K562 (cell line): ENCODE data around the gene TREH. TPM values are rescaled to one million over a fixed set of nuclear protein-coding genes. Genes with fewer than 3 reads are reported as not detected.

ENCODE experiments used
- ATAC-seq: fragments of 200-7000 bp; cut with Tn5 transposase; 3 replicates; pipeline ENCODE4 v1.9.1; 2020; ENCODE audit warnings: moderate library complexity
- BruUV-seq: library from RNA; stranded (reverse); fragments of 400-500 nt; replicated peaks from 2 replicates; lab custom pipeline; 2021; lab: Mats Ljungman, UMichigan
- CTCF ChIA-PET: fragments of 300-600 bp; formaldehyde crosslinking; extraction: SDS; loops from one replicate; lab custom pipeline; 2021; ENCODE audit warnings: low intra/inter-chr PET ratio; lab: Yijun Ruan, JAX
- POLR2A ChIA-PET: fragments of 300-600, 350-650 bp; sonication (Branson Sonifier 250); formaldehyde crosslinking; extraction: SDS; loops from one replicate; lab custom pipeline; 2021; ENCODE audit warnings: antibody characterized with exemption, inconsistent platforms; lab: Yijun Ruan, JAX
- DNase-seq, 4 experiments: peaks; one replicate each; pipeline versions ENCODE4 v3.0.0 to v3.0.0-alpha.2; 2011 to 2018; ENCODE audit warnings: low spot score in 3 of 4, mixed read lengths in 3 of 4; ENCODE audit errors: extremely low read depth in 1 of 4
- FAIRE-seq: peaks from 2 replicates; lab custom pipeline; 2011; peaks lifted over from hg19 to GRCh38; lab: Jason Lieb, UNC
- H2AFZ ChIP-seq: 2 replicates; pipeline ENCODE4 v1.6.0; 2011; ENCODE audit warnings: low read depth, low read length, control low read depth, inconsistent platforms
- H3K27ac ChIP-seq: fragments of 200-600 bp; 3 replicates; pipeline ENCODE4 v1.8.0; 2011; ENCODE audit warnings: low read depth, mild to moderate bottlenecking, control low read depth, inconsistent platforms, low read length, moderate library complexity, mixed read lengths; ENCODE audit errors: extremely low read depth
- H3K27me3 ChIP-seq, 2 experiments: fragments of 300-600 bp in 1 of 2; 2 replicates in 1 of 2; 3 replicates in 1 of 2; pipeline versions ENCODE4 v1.6.0 to v1.8.0; 2011; ENCODE audit warnings: inconsistent platforms in 2 of 2, low read length in 2 of 2, mild to moderate bottlenecking in 1 of 2, mixed read lengths in 1 of 2, moderate library complexity in 1 of 2; ENCODE audit not compliant: control insufficient read depth in 2 of 2, insufficient read depth in 2 of 2
- H3K36me3 ChIP-seq: fragments of 300-600 bp; 3 replicates; pipeline ENCODE4 v1.8.0; 2011; ENCODE audit warnings: mild to moderate bottlenecking, low read length, inconsistent platforms; ENCODE audit not compliant: control insufficient read depth, insufficient read depth
- H3K4me1 ChIP-seq, 2 experiments: fragments of 200-600 bp in 1 of 2; replicated peaks in 1 of 2; 2 replicates in 1 of 2; 3 replicates in 1 of 2; pipeline versions ENCODE4 v1.5.1 to v1.8.0; 2011; ENCODE audit warnings: inconsistent platforms in 2 of 2, low read length in 2 of 2, mild to moderate bottlenecking in 1 of 2, mixed read lengths in 1 of 2, moderate library complexity in 1 of 2; ENCODE audit not compliant: control insufficient read depth in 2 of 2, insufficient read depth in 2 of 2
- H3K4me2 ChIP-seq: 2 replicates; pipeline ENCODE4 v1.6.1; 2011; ENCODE audit warnings: low read length, control low read depth, inconsistent platforms, mixed read lengths; ENCODE audit not compliant: insufficient read depth
- H3K4me3 ChIP-seq: fragments of 200-600 bp; sonication (generic), shearing (Covaris generic); 2 replicates; pipeline ENCODE4 v1.5.1; 2016; ENCODE audit warnings: control low read depth, inconsistent platforms
- H3K79me2 ChIP-seq: fragments of 200-600 bp; 3 replicates; pipeline ENCODE4 v1.8.0; 2011; ENCODE audit warnings: low read length, inconsistent platforms; ENCODE audit not compliant: control insufficient read depth, insufficient read depth
- H3K9ac ChIP-seq, 2 experiments: 2 replicates each; pipeline versions ENCODE4 v1.6.0 to v1.6.1; 2011; ENCODE audit warnings: low read depth in 2 of 2, low read length in 2 of 2, control low read depth in 1 of 2, inconsistent platforms in 1 of 2, mild to moderate bottlenecking in 1 of 2, mixed read lengths in 1 of 2; ENCODE audit not compliant: insufficient read depth in 1 of 2
- H3K9me1 ChIP-seq: one replicate; pipeline ENCODE4 v1.6.0; 2011; ENCODE audit warnings: inconsistent platforms, mild to moderate bottlenecking, low read length, moderate library complexity; ENCODE audit not compliant: control insufficient read depth, insufficient read depth
- H3K9me3 ChIP-seq: replicated peaks from 2 replicates; pipeline ENCODE4 v1.5.1; 2011; ENCODE audit warnings: low read depth, low read length, inconsistent platforms; ENCODE audit not compliant: control insufficient read depth, insufficient read depth
- H4K20me1 ChIP-seq: replicated peaks from 2 replicates; pipeline ENCODE4 v1.6.1; 2011; ENCODE audit warnings: low read length, inconsistent platforms, mixed read lengths; ENCODE audit not compliant: control insufficient read depth, insufficient read depth
- ARID1B ChIP-seq: fragments of 450-650 bp; IDR thresholded peaks from 2 replicates; pipeline ENCODE4 v1.6.1; 2016; ENCODE audit warnings: antibody characterized with exemption, mild to moderate bottlenecking, inconsistent platforms
- BMI1 ChIP-seq: fragments of 150-350 bp; IDR thresholded peaks from 2 replicates; pipeline ENCODE4 v1.6.1; 2014; ENCODE audit warnings: low read length
- CBX3 ChIP-seq, 2 experiments: IDR thresholded peaks; 1 replicate in 1 of 2; 2 replicates in 1 of 2; pipeline ENCODE4 v1.6.1; 2012; ENCODE audit warnings: inconsistent platforms in 2 of 2, low read length in 2 of 2, borderline replicate concordance in 1 of 2, control low read depth in 1 of 2
- ETV1 ChIP-seq: fragments of 450-650 bp; conservative IDR thresholded peaks from 2 replicates; pipeline ENCODE4 v1.6.1; 2016; ENCODE audit warnings: missing genetic modification characterization, control low read depth, low read depth, missing compliant biosample characterization
- FOSL1 ChIP-seq: fragments of 200-800 bp; sonication (Bioruptor generic); conservative IDR thresholded peaks from 2 replicates; pipeline ENCODE4 v1.6.1; 2016; ENCODE audit warnings: missing genetic modification characterization, missing compliant biosample characterization
- HDGF ChIP-seq: fragments of 450-650 bp; IDR thresholded peaks from 2 replicates; pipeline ENCODE4 v1.6.1; 2016
- HNRNPL ChIP-seq: fragments of 200-400 bp; formaldehyde crosslinking; IDR thresholded peaks from 2 replicates; pipeline ENCODE4 v1.6.1; 2017; ENCODE audit warnings: low read depth, mild to moderate bottlenecking, low read length
- HNRNPUL1 ChIP-seq: fragments of 200-400 bp; formaldehyde crosslinking; IDR thresholded peaks from 2 replicates; pipeline ENCODE4 v1.6.1; 2017; ENCODE audit warnings: low read length
- KLF6 ChIP-seq: fragments of 250-450 bp; sonication (Bioruptor Pico); IDR thresholded peaks from 2 replicates; pipeline ENCODE4 v1.4.0; 2020; ENCODE audit warnings: mild to moderate bottlenecking, moderate library complexity, borderline replicate concordance
- TAL1 ChIP-seq: fragments of 450-650 bp; IDR thresholded peaks from 2 replicates; pipeline ENCODE4 v1.6.1; 2016; ENCODE audit warnings: mild to moderate bottlenecking
- TBL1XR1 ChIP-seq, 2 experiments: IDR thresholded peaks; 2 replicates each; pipeline ENCODE4 v1.6.1; 2012; ENCODE audit warnings: improper control_type of control experiment in 2 of 2, low read length in 2 of 2, mild to moderate bottlenecking in 1 of 2
- TRIM24 ChIP-seq, 2 experiments: fragments of 450-650 bp; IDR thresholded peaks; 2 replicates each; pipeline ENCODE4 v1.6.1; 2016
- TRIM28 ChIP-seq: fragments of 450-650 bp; IDR thresholded peaks from 2 replicates; pipeline ENCODE4 v1.6.1; 2017
- XRCC4 ChIP-seq: IDR thresholded peaks from one replicate; pipeline ENCODE4 v1.6.1; 2011; ENCODE audit not compliant: insufficient read depth, insufficient read length; ENCODE audit errors: extremely low read depth
- ZNF384 ChIP-seq: IDR thresholded peaks from 2 replicates; pipeline ENCODE4 v1.6.1; 2012; ENCODE audit warnings: low read depth, low read length, improper control_type of control experiment
- in situ Hi-C: fragments of 300-500 bp; cut with MboI; formaldehyde crosslinking; loops from 4 replicates; pipeline ENCODE4 v1.15.0; 2018; ENCODE audit warnings: inconsistent platforms, mixed read lengths
- intact Hi-C: fragments of 100-400 bp; cut with micrococcal nuclease; formaldehyde crosslinking; loops from 2 replicates; pipeline ENCODE4 v1.14.2; 2022
- polyA plus RNA-seq, 8 experiments: library from polyadenylated mRNA; depleted of rRNA in 4 of 8; stranded (reverse) in 5 of 8; unstranded in 3 of 8; fragments of >200 nt; fragmentation: Nextera tagmentation in 2 of 8; fragmentation: Illumina TruSeq in 1 of 8; extraction: Ambion mirVana in 2 of 8; extraction: Trizol in 1 of 8; gene quantifications; 2 replicates each; pipeline versions ENCODE4 v1.2.1 to v1.2.3, GENCODE V29; 2011 to 2014; ENCODE audit warnings: inconsistent platforms in 1 of 8, missing spikeins in 1 of 8
- total RNA-seq, 7 experiments: library from RNA; depleted of rRNA in 6 of 7; stranded (reverse); fragments of >200 nt in 6 of 7; fragmentation: Illumina TruSeq in 2 of 7; extraction: Trizol in 2 of 7; gene quantifications; 2 replicates each; pipeline versions ENCODE4 v1.2.1 to v1.2.3, GENCODE V29; 2011 to 2021; ENCODE audit warnings: low replicate concordance in 1 of 7
- TF ChIP-seq, protein P1 (sequence below): IDR thresholded peaks from 2 replicates; pipeline ENCODE4 v1.6.1; 2016; ENCODE audit warnings: missing genetic modification characterization, missing compliant biosample characterization
- TF ChIP-seq, protein P2 (sequence below): sonication (generic); formaldehyde crosslinking; IDR thresholded peaks from 2 replicates; pipeline ENCODE4 v1.9.0; 2022; ENCODE audit warnings: mild to moderate bottlenecking, missing genetic modification reagents
- TF ChIP-seq, protein P3 (sequence below): sonication (generic); formaldehyde crosslinking; IDR thresholded peaks from 2 replicates; pipeline ENCODE4 v1.8.0; 2022; ENCODE audit warnings: mild to moderate bottlenecking, missing genetic modification reagents

Gene TREH
- total and polyA plus RNA-seq, 9 of the 15 experiments (the other 6 are each of a cell fraction or from before 2014, with no cell fraction given): 0.09 to 0.20 (median 0.11) TPM; not detected in 6

DNA sequence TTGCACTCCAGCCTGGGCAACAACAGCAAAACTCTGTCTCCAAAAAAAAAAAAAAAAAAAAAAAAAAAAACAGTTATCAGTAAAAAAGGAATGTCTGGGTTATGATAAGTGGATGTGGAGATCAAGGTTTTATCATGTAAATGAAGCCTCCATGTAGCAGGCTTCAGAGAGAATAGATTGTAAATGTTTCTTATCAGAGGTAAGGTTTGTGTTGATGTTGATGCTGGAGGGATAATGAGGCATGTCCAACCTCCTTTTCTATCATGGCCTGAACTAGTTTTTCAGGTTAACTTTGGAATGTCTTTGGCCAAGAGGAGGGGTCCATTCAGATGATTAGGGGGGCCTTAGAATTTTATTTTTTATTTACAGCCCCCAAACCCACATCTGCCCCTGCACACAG is 35.4 kb upstream of the TREH start:
- no peaks in the 10 kb centered on the region for H3K36me3 ChIP-seq
- H3K27ac ChIP-seq: peak overlapping the region; percentile 79; the same call in 2 of the 3 replicates
- no peak overlapping the region for H2AFZ ChIP-seq
- ATAC-seq (peak; percentile 3; the same call in 2 of the 3 replicates), FAIRE-seq (no peak), DNase-seq (peak in 1 of 4 experiments; percentile 44)
- no peaks in the 10 kb centered on the region for H3K9me1 ChIP-seq
- no peak overlapping the region for H3K4me3 ChIP-seq
- H4K20me1 ChIP-seq: no peaks in the 10 kb centered on the region
- peak overlapping the region; percentile 18 to 38; a peak in 1 of 4 replicates for H3K9ac ChIP-seq
- no TSS peak for BruUV-seq
- no peaks in the 10 kb centered on the region for H3K27me3 ChIP-seq
- H3K4me1 ChIP-seq: peaks cover 24 to 26% of the 10 kb centered on the region in 2 experiments
- POLR2A ChIA-PET: interaction anchor here (0.6 to 1.7 kb wide), 2 partner anchors 31 to 32 kb away, joined by 3 to 7 read pairs; no protein-coding TSS in a partner anchor
- in situ Hi-C loops: no loop called here
- H3K9me3 ChIP-seq: no peaks in the 10 kb centered on the region
- H3K4me2 ChIP-seq: no peak overlapping the region
- CTCF ChIA-PET: no interaction called here
- intact Hi-C loops: no loop called here
- H3K79me2 ChIP-seq: no peaks in the 10 kb centered on the region
- TF ChIP-seq TBL1XR1 (IDR thresholded peaks at IDR 0.05; ENCODE audit: low read length in 2 of 2) (no peak), TRIM28 (no peak), HDGF (no peak), TAL1 (peak; percentile 53; the same call in 1 of the 2 replicates), KLF6 (no peak), CBX3 (IDR thresholded peaks at IDR 0.05; ENCODE audit: borderline replicate concordance in 1 of 2, low read length in 2 of 2) (no peak), BMI1 (no peak), XRCC4 (no peak), FOSL1 (tag) (no peak), ZNF384 (peak; percentile 41; the same call in 1 of the 2 replicates), HNRNPL (no peak), ETV1 (tag) (no peak), ARID1B (peak; percentile 77), TRIM24 (IDR thresholded peaks at IDR 0.05) (no peak), HNRNPUL1 (no peak)
- TF ChIP-seq, protein P1, sequence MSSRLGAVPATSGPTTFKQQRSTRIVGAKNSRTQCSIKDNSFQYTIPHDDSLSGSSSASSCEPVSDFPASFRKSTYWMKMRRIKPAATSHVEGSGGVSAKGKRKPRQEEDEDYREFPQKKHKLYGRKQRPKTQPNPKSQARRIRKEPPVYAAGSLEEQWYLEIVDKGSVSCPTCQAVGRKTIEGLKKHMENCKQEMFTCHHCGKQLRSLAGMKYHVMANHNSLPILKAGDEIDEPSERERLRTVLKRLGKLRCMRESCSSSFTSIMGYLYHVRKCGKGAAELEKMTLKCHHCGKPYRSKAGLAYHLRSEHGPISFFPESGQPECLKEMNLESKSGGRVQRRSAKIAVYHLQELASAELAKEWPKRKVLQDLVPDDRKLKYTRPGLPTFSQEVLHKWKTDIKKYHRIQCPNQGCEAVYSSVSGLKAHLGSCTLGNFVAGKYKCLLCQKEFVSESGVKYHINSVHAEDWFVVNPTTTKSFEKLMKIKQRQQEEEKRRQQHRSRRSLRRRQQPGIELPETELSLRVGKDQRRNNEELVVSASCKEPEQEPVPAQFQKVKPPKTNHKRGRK (tag): no peak
- TF ChIP-seq, protein P2, sequence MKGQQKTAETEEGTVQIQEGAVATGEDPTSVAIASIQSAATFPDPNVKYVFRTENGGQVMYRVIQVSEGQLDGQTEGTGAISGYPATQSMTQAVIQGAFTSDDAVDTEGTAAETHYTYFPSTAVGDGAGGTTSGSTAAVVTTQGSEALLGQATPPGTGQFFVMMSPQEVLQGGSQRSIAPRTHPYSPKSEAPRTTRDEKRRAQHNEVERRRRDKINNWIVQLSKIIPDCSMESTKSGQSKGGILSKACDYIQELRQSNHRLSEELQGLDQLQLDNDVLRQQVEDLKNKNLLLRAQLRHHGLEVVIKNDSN (CRISPR knock-in tag): no peak
- TF ChIP-seq, protein P3, sequence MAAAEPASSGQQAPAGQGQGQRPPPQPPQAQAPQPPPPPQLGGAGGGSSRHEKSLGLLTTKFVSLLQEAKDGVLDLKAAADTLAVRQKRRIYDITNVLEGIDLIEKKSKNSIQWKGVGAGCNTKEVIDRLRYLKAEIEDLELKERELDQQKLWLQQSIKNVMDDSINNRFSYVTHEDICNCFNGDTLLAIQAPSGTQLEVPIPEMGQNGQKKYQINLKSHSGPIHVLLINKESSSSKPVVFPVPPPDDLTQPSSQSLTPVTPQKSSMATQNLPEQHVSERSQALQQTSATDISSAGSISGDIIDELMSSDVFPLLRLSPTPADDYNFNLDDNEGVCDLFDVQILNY: no peak
